Smooth muscle cell of the brain vasculature (primary cell): ENCODE data around the gene DOCK2.
"Not testable (repeated sequence)": the region's sequence is repeated elsewhere in the genome, so short reads cannot be mapped to it uniquely, and the experiment has no call there.

Experiments used
- DNase-seq: peaks from one replicate; pipeline ENCODE4 v3.0.0-alpha.2; 2012; ENCODE audit warnings: low read depth, low spot score

DOCK2 gene

DNA sequence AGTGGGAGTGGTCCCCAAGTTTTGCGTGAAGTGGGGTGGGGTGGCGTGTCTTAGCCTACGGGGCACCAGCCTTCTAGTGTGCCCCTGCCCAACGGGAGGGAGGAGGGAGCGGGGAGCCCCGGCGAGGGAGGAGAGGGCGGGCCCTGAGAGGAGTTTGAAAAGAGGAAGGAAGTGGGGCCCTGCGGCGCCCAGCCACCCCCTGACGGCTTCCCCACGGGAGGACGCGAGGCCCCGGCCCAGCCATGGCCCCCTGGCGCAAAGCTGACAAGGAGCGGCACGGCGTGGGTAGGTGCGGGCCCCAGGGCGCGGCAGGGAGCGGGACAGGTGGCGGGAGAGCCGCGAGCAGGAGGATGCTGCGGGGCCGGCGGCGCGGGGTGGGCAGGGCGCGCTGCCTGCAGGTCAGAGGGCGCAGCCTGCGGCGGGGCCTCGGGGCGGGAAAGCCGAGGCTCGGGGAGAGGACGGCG lies at the start of gene DOCK2:
TSS of gene DOCK2 (plus strand) at position 191 of the 464 bp plus-strand sequence. CDS start at position 243, 52 bp downstream.
- no peak for DNase-seq

DNA sequence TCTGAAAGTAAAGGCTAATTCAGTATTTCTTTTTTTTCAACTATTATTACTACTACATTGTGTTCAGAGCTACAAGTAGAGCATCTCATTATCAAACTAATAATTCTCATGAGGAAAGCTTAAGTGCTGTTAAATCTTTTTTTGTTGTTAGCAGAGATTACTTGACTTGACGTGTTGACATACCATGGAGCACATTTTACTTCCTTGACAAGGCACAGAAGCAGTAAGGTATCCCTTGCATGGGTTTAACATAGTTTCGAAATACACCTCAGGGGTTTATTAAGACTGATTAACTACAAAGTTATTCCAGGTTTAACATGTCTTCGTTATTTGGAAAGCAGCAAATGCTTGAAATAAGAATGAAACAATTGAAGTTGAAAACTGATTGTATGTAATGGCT lies 46.5 kb upstream of the DOCK2 start:
- no peak for DNase-seq

DNA sequence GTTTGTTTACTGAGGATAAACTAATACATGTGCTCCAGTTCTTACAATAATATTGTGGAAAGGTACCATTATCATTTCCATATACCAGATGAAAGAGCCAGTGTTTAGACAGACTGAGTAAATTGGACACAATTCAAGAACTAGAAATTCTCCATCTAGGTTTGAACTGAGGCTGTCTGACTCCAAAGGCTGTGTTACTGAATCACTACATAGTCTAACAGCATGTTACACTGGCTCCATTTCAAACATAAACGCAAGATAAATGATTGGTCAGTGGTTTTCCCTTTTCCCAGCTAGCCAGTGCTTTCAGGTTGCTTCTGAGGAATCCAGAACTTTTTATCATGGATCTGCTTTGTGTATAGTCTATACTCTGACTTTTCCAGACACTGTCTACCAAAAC lies 45.4 kb upstream of the DOCK2 start:
- DNase-seq = no peak

DNA sequence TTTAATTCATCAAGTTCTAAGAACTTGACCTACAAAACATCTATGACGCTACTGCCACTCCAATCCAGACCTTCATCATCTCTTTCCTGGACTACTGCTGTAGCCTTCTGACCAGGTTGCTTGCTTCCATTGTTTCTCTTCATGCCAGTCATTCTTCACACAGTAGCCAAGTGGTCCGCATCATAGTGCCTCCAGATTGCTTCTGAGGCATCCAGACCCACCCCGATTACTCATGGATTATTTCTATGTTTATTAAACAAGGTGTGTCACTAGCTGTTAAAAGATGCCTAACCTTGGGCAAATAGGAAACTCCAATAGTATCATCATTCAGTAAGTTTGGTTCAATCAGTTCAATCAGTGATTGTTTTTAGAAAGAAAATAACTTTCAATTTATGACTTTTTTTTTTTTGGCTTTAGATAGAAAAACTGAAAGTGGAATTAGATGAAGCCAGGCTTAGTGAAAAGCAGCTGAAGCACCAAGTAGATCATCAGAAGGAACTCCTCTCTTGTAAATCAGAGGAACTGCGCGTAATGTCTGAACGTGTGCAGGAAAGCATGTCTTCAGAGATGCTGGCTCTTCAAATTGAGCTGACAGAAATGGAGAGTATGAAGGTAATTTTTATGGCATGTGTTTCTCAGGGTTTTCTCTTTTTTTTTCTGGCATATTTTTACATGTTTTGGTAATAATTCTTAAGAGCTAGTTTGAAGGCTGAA lies 44.0 kb upstream of the DOCK2 start:
- no peak for DNase-seq

DNA sequence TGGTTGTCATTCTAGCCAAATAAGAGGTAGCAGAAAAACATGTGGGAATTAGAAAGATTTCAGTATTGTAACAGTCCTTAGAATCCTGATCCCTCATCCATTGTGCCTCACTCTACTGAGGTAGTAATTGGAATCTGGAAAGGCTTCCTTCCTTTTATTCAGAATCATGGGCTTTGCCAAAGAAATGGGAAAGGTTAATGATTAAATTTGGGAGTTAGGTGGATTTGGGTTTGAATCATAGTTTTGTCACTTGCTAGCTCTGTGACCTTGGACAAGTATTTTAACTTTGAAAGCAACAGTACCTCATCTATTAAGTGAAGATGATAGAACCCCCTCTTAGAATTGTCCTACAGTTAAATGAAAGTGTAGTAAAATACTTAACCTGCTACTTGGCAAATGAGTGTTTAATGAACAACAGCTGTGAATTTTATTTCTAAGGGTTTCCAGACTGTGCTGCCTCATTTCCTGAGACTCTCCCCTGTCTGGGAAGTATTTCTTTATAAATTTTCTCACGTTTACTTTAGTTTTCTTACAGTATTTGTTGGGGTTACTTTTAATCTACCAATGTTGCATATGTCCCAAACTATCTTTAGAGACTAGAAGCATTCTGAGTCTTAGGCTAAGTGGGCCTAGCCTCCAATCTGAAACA lies 41.8 kb upstream of the DOCK2 start:
- no peak for DNase-seq

DNA sequence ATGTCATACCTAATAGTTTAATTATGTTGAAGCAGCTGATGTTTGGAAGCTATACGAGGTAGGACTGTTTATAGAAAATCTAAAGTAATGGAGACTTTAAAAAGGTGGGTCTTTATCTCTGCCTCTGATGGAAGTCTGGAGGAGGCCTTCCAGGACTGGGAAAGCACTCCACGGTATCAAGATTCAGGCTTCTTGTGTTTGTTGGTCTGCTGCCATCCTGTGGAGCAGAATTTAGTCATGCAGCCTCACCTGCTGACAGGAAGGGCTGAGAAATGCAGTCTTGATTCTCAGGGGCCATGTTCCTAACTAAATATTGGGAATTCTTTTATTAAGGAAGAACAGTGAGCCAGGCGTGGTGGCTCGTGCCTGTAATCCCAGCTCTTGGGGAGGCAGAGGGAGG lies 37.6 kb upstream of the DOCK2 start:
- no peak for DNase-seq

DNA sequence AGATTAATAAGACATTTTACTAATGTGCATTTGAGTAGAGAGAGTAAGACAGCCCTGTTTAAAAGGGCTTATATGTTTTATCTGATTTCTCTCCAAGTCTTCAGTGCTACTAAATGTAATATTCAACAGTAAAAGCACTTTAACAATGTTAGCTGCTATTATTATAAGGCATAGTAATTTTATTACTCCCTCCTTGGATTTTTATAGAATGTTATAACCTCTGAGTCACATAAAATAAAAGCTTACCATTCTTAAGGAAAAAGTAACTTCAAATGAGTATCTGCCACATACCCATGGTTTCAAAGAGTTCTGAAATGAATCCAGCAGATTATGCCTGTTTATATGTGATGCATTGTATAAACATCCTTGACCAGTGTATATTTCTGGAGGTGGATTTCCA lies 34.5 kb upstream of the DOCK2 start:
- no peak for DNase-seq

DNA sequence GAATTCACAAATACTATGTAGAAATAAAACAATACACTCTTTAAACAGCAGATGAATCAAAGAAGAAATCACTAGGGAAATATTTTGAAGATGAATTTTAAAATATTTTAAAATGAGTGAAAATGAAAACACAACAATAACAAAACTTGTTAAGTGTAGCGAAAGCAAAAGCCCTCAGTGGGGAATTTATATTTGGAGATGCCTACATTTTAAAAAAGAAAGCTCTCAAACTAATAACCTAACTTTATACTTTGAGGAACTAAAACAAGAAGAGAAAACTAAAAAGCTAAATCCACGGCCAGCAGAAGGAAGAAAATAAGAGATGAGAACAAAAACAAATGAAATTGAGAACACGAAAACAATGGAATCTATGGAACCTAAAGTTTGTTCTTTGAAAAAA lies 30.8 kb upstream of the DOCK2 start:
- no peak for DNase-seq

DNA sequence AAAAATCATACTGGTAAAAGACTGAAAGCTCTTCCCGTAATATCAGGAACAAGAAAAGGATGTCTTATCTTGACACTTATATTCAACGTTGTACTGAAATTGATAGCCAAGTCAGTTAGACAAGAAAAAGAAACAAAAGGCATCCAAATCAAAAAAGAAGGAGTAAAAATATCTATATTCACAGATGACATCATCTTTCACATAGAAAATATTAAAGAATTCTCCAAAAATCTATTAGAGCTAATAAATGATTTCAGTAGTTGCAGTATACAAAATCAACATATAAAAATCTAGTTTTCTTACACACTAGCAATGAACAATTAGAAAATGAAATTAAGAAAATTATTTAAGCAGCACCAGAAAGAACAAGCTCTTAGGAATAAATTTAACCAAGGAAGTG lies 29.2 kb upstream of the DOCK2 start:
- no peak for DNase-seq

DNA sequence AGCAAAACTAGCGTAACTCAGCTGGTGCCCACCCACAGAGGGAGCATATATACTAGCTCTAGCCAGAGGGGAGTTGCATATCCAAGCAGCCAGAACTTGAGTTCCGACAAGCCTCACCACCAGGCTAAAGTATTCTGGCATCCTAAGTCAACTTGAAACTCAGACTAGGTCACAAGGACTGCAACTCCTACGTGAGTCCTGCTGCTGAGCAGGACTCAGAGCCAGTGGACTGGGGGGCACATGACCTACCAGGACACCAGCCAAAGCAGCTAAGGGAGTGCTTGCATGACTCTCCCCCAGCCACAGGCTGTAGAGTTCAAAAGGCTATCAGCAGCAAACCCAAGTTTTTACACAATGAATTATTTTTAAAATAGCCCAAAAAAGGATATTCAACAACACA lies 27.4 kb upstream of the DOCK2 start:
- no peak for DNase-seq

DNA sequence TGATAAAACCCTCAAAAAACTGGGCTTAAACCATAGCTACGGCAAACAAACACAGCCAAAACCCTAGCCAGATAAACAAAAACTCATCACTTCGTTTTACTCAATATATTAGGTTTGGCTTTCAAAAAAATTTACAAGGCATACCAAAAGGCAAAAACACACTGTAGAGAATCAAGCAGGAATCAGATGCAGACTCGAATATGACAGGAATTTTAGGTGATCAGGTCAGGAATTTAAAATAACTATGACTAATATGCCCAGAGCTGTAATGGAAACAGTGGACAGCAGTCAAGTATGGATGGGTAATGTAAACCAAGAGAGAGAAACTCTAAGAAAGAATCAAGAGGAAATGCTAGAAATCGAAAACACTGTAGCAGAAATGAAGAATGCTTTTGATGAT lies 26.5 kb upstream of the DOCK2 start:
- DNase-seq = no peak

DNA sequence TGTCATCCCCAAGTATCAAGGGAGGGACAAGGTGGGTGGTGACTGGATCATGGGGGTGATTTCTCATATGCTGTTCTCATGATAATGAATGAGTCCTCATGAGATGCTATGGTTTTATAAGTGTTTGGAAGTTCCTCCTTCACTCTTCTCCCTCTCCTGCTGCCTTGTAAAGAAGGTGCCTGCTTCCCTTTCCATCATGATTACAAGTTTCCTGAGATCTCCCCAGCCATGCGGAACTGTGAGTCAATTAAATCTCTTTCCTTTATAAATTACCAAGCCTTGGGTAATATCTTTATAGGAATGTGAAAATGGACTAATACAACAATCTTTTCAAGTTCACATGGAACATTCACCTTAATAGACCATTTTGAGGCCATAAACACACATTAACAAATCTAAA lies 21.5 kb upstream of the DOCK2 start:
- DNase-seq = no peak

DNA sequence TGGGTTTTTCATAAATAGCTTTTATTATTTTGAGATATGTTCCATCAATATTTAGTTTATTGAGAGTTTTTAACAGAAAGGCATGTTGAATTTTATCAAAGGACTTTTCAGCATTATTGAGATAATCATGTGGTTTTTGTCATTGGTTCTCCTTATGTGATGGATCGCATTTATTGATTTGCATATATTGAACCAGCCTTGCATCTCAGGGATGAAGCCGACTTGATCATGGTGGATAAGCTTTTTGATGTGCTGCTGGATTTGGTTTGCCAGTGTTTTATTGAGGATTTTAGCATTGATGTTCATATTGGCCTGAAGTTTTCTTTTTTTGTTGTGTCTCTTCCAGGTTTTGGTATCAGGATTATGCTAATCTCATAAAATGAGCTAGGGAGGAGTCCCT lies 12.8 kb upstream of the DOCK2 start:
- DNase-seq = not testable (repeated sequence)

DNA sequence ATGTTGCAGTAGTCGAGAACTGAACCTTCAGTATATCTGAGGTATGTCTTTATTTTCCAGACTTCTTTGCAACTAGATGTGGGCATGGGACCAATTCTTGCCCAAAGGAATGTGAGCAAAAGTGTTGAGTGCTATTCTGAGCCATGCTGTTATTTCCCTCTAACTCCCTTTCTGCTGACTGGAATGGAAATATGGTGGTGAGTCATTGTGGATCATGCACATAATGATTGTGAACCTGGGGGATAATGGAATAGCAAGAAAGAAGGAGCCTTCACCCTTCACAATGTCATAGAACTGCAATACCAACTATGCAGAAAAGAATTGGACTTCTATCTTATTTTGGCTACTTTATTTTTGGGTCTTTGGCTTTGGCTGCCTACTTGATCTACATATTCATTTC lies 10.3 kb upstream of the DOCK2 start:
- DNase-seq = no peak

DNA sequence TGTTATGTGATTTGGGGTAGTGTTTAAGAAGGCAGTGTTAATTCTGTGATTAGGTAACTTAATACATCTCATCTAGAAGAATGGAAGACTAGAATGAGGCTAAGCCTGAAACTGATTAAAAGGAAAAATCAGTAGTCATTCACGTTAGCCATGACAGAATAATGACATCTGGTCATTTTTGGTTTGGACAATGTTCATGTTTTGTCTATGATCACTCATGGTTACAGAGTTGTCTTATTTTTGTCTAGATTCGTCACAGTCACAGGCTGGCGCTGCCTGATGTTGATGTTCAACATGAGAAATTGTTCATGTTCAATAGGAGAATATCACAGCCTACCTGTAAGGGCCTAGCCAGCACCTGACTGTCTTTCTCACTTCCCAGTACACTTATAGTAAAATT lies 9.5 kb upstream of the DOCK2 start:
- no peak for DNase-seq

DNA sequence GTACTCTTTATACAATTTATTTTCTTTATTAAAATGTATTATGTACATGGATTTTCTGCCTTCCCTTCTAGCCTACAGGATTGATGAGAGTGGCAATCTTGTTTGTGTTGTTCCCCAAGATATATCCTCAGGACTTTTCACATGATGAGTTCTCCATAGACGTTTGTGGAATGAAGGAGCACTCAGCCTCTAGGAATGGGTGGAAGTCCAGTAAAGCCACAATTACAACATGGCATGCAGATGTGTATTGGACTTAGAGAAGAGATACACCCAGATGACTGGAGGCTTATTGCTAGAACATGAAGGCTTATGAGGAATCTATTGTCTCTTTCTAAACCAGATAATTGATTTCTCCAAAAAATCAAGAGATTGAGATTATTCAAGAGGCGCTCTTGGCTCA lies 8.2 kb upstream of the DOCK2 start:
- DNase-seq = no peak

DNA sequence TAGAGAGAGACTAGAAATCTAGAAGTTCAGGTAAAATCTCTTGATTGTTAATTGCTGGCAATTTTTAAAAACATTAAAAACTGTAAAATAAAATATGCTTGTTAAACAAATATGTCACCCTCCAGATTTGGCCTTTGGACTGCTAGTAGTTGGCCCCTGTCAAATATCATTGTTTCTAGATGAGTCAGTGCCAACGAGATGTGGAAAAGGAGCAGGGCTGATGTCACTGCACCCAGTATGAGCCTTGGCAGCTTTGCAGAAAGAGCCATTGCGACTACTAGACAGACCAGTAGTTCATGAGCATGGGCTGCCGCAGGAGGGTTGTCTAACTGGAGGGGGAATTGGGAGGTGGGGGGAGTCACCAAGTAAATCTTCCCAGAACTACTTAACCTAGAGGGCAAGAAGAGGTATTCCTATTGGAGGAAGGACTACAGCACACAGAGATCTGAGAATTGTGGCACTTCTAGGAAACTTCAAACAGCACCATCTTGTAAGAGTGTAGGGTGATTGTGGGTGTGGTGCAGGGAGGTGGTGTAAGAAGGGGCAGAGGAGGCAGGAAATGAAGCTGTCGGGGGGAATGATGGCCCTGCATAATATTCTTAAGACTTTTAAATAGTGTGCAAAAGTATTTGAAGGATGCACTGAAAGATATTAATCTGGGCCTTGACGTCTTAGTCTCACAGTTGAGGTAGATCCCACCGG lies 7.1 kb upstream of the DOCK2 start:
- no peak for DNase-seq

DNA sequence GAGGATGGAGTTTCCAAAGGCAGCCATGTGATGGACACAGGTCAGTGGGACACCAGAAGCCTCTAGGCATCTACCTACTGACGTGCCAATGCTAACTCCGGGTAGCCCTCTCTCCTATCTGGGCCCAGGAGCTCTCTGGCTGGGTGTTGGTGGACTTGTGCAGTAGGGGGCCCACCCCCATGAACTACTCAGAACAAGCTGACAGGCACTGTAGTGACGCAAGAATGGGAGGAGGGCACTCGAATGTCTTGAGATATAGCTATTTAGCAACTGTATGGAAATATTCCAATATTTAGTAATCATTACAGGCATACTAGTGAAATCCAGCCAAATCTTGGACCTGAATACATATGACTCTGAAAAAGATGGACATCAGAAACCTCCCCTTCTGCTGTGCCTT lies 5.7 kb upstream of the DOCK2 start:
- DNase-seq = no peak

DNA sequence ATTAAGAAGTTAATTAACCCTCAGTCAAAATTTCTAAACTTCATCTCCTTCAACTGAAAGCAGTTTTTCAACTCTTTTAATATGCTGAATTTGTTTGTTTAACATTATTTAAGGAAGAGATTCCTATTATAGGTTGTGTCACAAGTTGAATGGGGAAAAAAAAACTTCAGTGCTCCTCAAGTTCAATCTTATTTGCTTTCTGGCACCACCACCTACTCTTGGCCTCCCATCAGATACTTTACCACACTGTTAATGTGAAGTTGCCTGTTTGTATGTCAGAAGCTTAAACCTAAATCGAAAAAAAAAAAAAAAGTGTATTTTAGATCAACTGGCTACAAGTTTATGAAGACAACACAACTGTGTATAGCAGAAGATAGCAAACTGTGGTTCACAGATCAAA lies 4.1 kb upstream of the DOCK2 start:
- DNase-seq = no peak

DNA sequence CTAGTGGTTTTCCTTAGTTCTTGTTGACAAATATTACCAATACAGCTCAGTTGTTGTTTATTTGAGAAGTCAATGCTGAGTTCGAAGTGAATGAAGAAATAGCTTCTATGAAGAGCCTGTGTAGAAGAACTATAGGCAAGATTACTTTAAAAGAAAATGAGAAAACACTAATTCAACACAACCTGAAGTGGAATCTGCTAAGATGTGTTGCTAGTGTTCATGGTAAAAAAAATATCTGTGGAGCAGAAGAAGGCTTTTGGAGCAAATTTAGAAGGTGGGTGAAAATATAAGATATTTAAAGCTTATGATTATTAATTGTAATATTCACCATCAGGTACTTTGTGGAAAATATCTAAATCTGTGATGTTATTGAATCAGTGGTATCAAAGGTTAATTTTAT lies 2.5 kb upstream of the DOCK2 start:
- DNase-seq = no peak

DNA sequence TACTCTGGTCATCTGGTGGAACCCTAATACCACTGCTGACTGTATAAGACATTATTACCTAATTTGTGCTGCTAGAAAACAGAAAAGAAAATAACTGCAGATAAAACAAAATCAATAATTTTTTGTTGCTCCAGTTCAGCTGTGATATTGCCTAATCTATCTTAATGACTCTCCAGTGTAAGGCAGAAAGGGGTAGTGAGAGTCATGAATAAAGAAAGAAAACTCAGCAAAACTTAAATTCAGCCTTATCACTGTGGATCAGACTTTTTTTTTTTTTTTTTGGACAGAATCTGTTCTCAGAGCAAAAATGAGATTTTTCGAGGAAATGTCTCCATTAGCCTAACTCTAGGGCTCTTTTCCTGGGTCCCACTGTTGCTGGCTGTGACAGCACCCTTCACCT lies 1.1 kb upstream of the DOCK2 start:
- no peak for DNase-seq

DNA sequence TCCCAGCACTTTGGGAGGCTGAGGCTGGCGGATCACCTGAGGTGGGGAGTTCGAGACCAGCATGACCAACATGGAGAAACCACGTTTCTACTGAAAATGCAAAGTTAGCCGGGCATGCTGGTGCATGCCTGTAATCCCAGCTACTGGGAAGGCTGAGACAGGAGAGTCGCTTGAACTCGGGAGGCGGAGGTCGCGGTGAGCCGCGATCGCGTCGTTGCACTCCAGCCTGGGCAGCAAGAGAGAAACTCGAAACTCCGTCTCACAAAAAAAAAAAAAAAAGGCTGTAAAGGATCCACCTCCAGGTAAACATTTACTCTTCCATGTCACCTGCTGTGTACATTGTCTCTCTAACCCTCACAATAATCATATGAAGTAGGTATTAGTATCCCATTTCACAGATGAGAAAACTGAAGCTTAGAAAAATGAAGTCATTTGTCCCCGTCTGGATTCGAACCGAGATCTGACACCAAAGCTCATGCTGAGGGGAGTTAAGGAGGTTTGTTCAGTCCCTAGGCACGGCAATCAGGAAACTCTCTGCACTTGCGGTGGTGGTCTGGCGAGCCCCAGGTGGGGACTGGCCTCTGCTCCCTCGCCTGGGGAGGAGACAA lies 494 bp upstream of the DOCK2 start:
- no peak for DNase-seq
